Measurements from ENCODE around the gene AASDH. TPM values are rescaled to one million over a fixed set of nuclear protein-coding genes. Genes with fewer than 3 reads are reported as not detected.

AASDH gene
- total RNA-seq, 1 experiment from 2014 or later = 5.4 TPM

- Histone ChIP-seq H3K27ac (ENCODE audit: low read length) (no peak overlapping the region), H3K9me3 (ENCODE audit: control insufficient read depth, insufficient read depth, low read depth, low read length) (no peaks in the 10 kb centered on the region), H3K27me3 (ENCODE audit: control insufficient read depth, insufficient read depth, low read length) (no peaks in the 10 kb centered on the region), H3K4me3 (ENCODE audit: low read depth in 2 of 2, low read length in 2 of 2) (no peak overlapping the region), H3K36me3 (ENCODE audit: control insufficient read depth, insufficient read depth, low read length) (no peaks in the 10 kb centered on the region), H3K4me1 (ENCODE audit: control insufficient read depth, insufficient read depth, low read length) (peaks cover 3% of the 10 kb centered on the region)
- intact Hi-C loops (cut with micrococcal nuclease; ENCODE audit: unreplicated experiment) = loop anchor here (5.0 kb wide), 1 partner anchor 355 kb away; the partner anchor contains the start of gene CEP135
- no TSS peak for BruUV-seq (replicated peaks)
- in situ Hi-C loops (cut with HindIII; ENCODE audit: low pct_unique_long_range_greater_than_20kb, low sequenced_read_pairs) = no loop called here
- TF ChIP-seq CTCF (IDR thresholded peaks at IDR 0.05) (no peak), POLR2AphosphoS5 (IDR thresholded peaks at IDR 0.05; ENCODE audit: low read depth, low read length) (no peak), REST (IDR thresholded peaks at IDR 0.05; ENCODE audit: insufficient read depth in 1 of 2, low read depth in 2 of 2, low read length in 1 of 2) (no peak), SIN3A (IDR thresholded peaks at IDR 0.05; ENCODE audit: borderline replicate concordance, insufficient read depth, low read depth, low read length) (no peak), TCF7L2 (IDR thresholded peaks at IDR 0.05; ENCODE audit: low read depth, low read length) (no peak)
- ATAC-seq (no peak), DNase-seq (ENCODE audit: low read depth, low spot score) (no peak)
- POLR2A ChIA-PET = no interaction called here
- CTCF ChIA-PET = interaction anchor here (0.7 kb wide), 1 partner anchor 140 kb away, joined by 4 read pairs; no protein-coding TSS in a partner anchor
Observed at GRCh38 chr4:56302760-56303159, 84.5 kb downstream of the AASDH start.

- H3K36me3 ChIP-seq (ENCODE audit: control insufficient read depth, insufficient read depth, low read length) = no peaks in the 10 kb centered on the region
- in situ Hi-C loops (cut with HindIII; ENCODE audit: low pct_unique_long_range_greater_than_20kb, low sequenced_read_pairs) = no loop called here
- ChIA-PET CTCF (no interaction called here), POLR2A (no interaction called here)
- intact Hi-C loops (cut with micrococcal nuclease; ENCODE audit: unreplicated experiment) = loop anchor here (5.0 kb wide), 1 partner anchor 355 kb away; the partner anchor contains the start of gene CEP135
- BruUV-seq (replicated peaks) = no TSS peak
- H3K4me1 ChIP-seq (ENCODE audit: control insufficient read depth, insufficient read depth, low read length) = peaks cover 3% of the 10 kb centered on the region
- H3K27ac ChIP-seq (ENCODE audit: low read length) = no peak overlapping the region
- DNase-seq (ENCODE audit: low read depth, low spot score) (no peak), ATAC-seq (no peak; the same call in 1 of the 2 replicates)
- H3K4me3 ChIP-seq (ENCODE audit: low read depth in 2 of 2, low read length in 2 of 2) = no peak overlapping the region
- TF ChIP-seq TCF7L2 (IDR thresholded peaks at IDR 0.05; ENCODE audit: low read depth, low read length) (no peak), POLR2AphosphoS5 (IDR thresholded peaks at IDR 0.05; ENCODE audit: low read depth, low read length) (no peak), REST (IDR thresholded peaks at IDR 0.05; ENCODE audit: insufficient read depth in 1 of 2, low read depth in 2 of 2, low read length in 1 of 2) (no peak), SIN3A (IDR thresholded peaks at IDR 0.05; ENCODE audit: borderline replicate concordance, insufficient read depth, low read depth, low read length) (no peak), CTCF (IDR thresholded peaks at IDR 0.05) (no peak)
- no peaks in the 10 kb centered on the region for H3K27me3 ChIP-seq (ENCODE audit: control insufficient read depth, insufficient read depth, low read length)
- H3K9me3 ChIP-seq (ENCODE audit: control insufficient read depth, insufficient read depth, low read depth, low read length) = no peaks in the 10 kb centered on the region
Observed at GRCh38 chr4:56301997-56302496, 85.2 kb downstream of the AASDH start.

Measured in Panc1 (cell line).